Stomach (tissue), 4 donors: ENCODE data around the gene PRTG.
A peak's percentile ranks its signal among the peaks of the same experiment; 100 is the strongest.

ENCODE experiments used
- POLR2A ChIP-seq, 4 donors: fragments of 450-650 bp; IDR thresholded peaks; one replicate each; pipeline ENCODE4 v1.6.1; 2016; ENCODE audit warnings: antibody characterized with exemption in 4 of 4, control low read depth in 2 of 4, mild to moderate bottlenecking in 1 of 4, moderate library complexity in 1 of 4
- POLR2AphosphoS5 ChIP-seq, 3 donors: sonication (generic); formaldehyde crosslinking; IDR thresholded peaks; one replicate each; pipeline ENCODE4 v1.6.1; 2016; ENCODE audit warnings: antibody characterized with exemption in 3 of 3
- TF ChIP-seq, protein P1 (sequence below), 7 experiments: fragments of 450-650 bp in 4 of 7; fragments of 200-600 bp in 3 of 7; sonication (generic) in 3 of 7; IDR thresholded peaks; one replicate each; pipeline ENCODE4 v1.5.1; 2016 to 2019; ENCODE audit warnings: antibody characterized with exemption in 7 of 7, control low read depth in 2 of 7, mild to moderate bottlenecking in 1 of 7

- TF ChIP-seq, protein P1, sequence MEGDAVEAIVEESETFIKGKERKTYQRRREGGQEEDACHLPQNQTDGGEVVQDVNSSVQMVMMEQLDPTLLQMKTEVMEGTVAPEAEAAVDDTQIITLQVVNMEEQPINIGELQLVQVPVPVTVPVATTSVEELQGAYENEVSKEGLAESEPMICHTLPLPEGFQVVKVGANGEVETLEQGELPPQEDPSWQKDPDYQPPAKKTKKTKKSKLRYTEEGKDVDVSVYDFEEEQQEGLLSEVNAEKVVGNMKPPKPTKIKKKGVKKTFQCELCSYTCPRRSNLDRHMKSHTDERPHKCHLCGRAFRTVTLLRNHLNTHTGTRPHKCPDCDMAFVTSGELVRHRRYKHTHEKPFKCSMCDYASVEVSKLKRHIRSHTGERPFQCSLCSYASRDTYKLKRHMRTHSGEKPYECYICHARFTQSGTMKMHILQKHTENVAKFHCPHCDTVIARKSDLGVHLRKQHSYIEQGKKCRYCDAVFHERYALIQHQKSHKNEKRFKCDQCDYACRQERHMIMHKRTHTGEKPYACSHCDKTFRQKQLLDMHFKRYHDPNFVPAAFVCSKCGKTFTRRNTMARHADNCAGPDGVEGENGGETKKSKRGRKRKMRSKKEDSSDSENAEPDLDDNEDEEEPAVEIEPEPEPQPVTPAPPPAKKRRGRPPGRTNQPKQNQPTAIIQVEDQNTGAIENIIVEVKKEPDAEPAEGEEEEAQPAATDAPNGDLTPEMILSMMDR (IDR thresholded peaks at IDR 0.05), result no peak
- TF ChIP-seq POLR2AphosphoS5 (IDR thresholded peaks at IDR 0.05) (peak in 1 of 3 donors; percentile 36), POLR2A (IDR thresholded peaks at IDR 0.05) (no peak)
Measured at GRCh38 chr15:55627730-55628368, 115.1 kb downstream of the PRTG start.
